Left lung (tissue), 10 donors: ENCODE data around the gene GAS2L2. TPM values are rescaled to one million over a fixed set of nuclear protein-coding genes. Genes with fewer than 3 reads are reported as not detected.

Experiments used
- ATAC-seq: fragments of 200-7000 bp; cut with Tn5 transposase; one replicate; pipeline ENCODE4 v1.9.1; 2020; ENCODE audit warnings: moderate library complexity
- DNase-seq, 4 donors: peaks; one replicate each; pipeline ENCODE4 v3.0.0-alpha.2; 2013 to 2020
- H3K27ac ChIP-seq, 2 donors: fragments of 200-600 bp; sonication (generic) in 1 of 2; one replicate each; pipeline versions ENCODE4 v1.5.0 to v1.8.0; 2020 to 2021
- H3K27me3 ChIP-seq, 2 donors: fragments of 200-600 bp; sonication (generic) in 1 of 2; one replicate each; pipeline versions ENCODE4 v1.5.0 to v1.8.0; 2020 to 2021
- H3K36me3 ChIP-seq, 2 donors: fragments of 200-600 bp; sonication (generic) in 1 of 2; one replicate each; pipeline versions ENCODE4 v1.5.0 to v1.8.0; 2020 to 2021
- H3K4me1 ChIP-seq, 2 donors: fragments of 200-600 bp; one replicate each; pipeline ENCODE4 v1.8.0; 2021
- H3K4me3 ChIP-seq, 2 donors: fragments of 200-600 bp; sonication (generic) in 1 of 2; one replicate each; pipeline versions ENCODE4 v1.5.0 to v1.8.0; 2020 to 2021; ENCODE audit warnings: mild to moderate bottlenecking in 1 of 2
- H3K9me3 ChIP-seq, 2 donors: fragments of 200-600 bp; sonication (generic) in 1 of 2; one replicate each; pipeline versions ENCODE4 v1.5.0 to v1.8.0; 2020 to 2021
- CTCF ChIP-seq, 2 donors: fragments of 200-600 bp; sonication (generic) in 1 of 2; IDR thresholded peaks; one replicate each; pipeline versions ENCODE4 v1.5.0 to v1.8.0; 2021; ENCODE audit warnings: antibody characterized with exemption in 2 of 2
- intact Hi-C, 2 donors: fragments of 100-400 bp; cut with DNase I; formaldehyde crosslinking; loops; one replicate each; pipeline versions ENCODE4 v1.11.2 to v1.14.2; 2022
- polyA plus RNA-seq, 6 donors: library from polyadenylated mRNA; unstranded; fragments of 120-200 nt; gene quantifications; one replicate each; pipeline ENCODE4 v1.2.1, GENCODE V29; 2013; ENCODE audit not compliant: insufficient read length in 6 of 6
- total RNA-seq, 2 donors: library from RNA; stranded (reverse); fragmentation: NEBNext Ultra II Directional; extraction: Animal tissue kit (Norgen Biotek cat#: 25700); gene quantifications; one replicate each; pipeline ENCODE4 v1.2.1, GENCODE V29; 2021
- donor health status: DM: no; HTN: yes; CAD: no.
- donor health status: DM: no; HTN: no; CAD: no.

GAS2L2 gene
- total and polyA plus RNA-seq, 8 donors, result 0.15 to 1.8 (median 1.1) TPM

GRCh38 chr17:35791681-35792350 is 38.8 kb upstream of the GAS2L2 start:
- Histone ChIP-seq H3K4me3 (no peak overlapping the region), H3K36me3 (no peaks in the 10 kb centered on the region), H3K9me3 (no peaks in the 10 kb centered on the region), H3K27me3 (peaks cover 16 to 42% of the 10 kb centered on the region in 2 donors), H3K27ac (no peak overlapping the region), H3K4me1 (peaks cover 17 to 39% of the 10 kb centered on the region in 2 donors)
- ATAC-seq (no peak), DNase-seq (no peak)
- intact Hi-C loops, result no loop called here
- TF ChIP-seq CTCF (IDR thresholded peaks at IDR 0.05), result no peak

GRCh38 chr17:35790841-35791240 is 37.8 kb upstream of the GAS2L2 start:
- peaks cover 21 to 36% of the 10 kb centered on the region in 2 donors for H3K4me1 ChIP-seq
- no peak overlapping the region for H3K4me3 ChIP-seq
- intact Hi-C loops, result no loop called here
- H3K27me3 ChIP-seq, result peaks cover 16 to 32% of the 10 kb centered on the region in 2 donors
- no peaks in the 10 kb centered on the region for H3K36me3 ChIP-seq
- no peak overlapping the region for H3K27ac ChIP-seq
- no peaks in the 10 kb centered on the region for H3K9me3 ChIP-seq
- DNase-seq, result no peak
- TF ChIP-seq CTCF (IDR thresholded peaks at IDR 0.05), result no peak
- no peak for ATAC-seq

GRCh38 chr17:35788477-35789368 is 35.7 kb upstream of the GAS2L2 start:
- no peaks in the 10 kb centered on the region for H3K9me3 ChIP-seq
- H3K27me3 ChIP-seq, result peaks cover under 1 to 11% of the 10 kb centered on the region in 2 donors
- H3K27ac ChIP-seq, result peak overlapping the region; percentile 66 to 67
- no peak for TF ChIP-seq CTCF (IDR thresholded peaks at IDR 0.05)
- peaks cover 27 to 39% of the 10 kb centered on the region in 2 donors for H3K4me1 ChIP-seq
- H3K4me3 ChIP-seq, result no peak overlapping the region
- ATAC-seq (peak; percentile 53), DNase-seq (no peak)
- intact Hi-C loops, result no loop called here
- H3K36me3 ChIP-seq, result no peaks in the 10 kb centered on the region

GRCh38 chr17:35786941-35787432 is 33.9 kb upstream of the GAS2L2 start:
- no peak for ATAC-seq
- H3K4me3 ChIP-seq, result no peak overlapping the region
- H3K27me3 ChIP-seq, result no peaks in the 10 kb centered on the region
- no peak for TF ChIP-seq CTCF (IDR thresholded peaks at IDR 0.05)
- peak overlapping the region; percentile 39 to 66 for H3K27ac ChIP-seq
- H3K9me3 ChIP-seq, result no peaks in the 10 kb centered on the region
- H3K4me1 ChIP-seq, result peaks cover 38 to 45% of the 10 kb centered on the region in 2 donors
- no peaks in the 10 kb centered on the region for H3K36me3 ChIP-seq
- intact Hi-C loops, result no loop called here
- no peak for DNase-seq

GRCh38 chr17:35784895-35785294 is 31.9 kb upstream of the GAS2L2 start:
- Histone ChIP-seq H3K27me3 (no peaks in the 10 kb centered on the region), H3K4me3 (no peak overlapping the region), H3K4me1 (peaks cover 38 to 45% of the 10 kb centered on the region in 2 donors), H3K9me3 (no peaks in the 10 kb centered on the region), H3K27ac (peak overlapping the region; percentile 54 to 73), H3K36me3 (no peaks in the 10 kb centered on the region)
- peak in 1 of 4 donors; percentile 55 for DNase-seq
- no peak for TF ChIP-seq CTCF (IDR thresholded peaks at IDR 0.05)
- ATAC-seq, result peak; percentile 47
- intact Hi-C loops, result no loop called here
